HG02884 (cell line): Measurements from ENCODE around the gene TMEM204.
"Not testable (repeated sequence)": the region's sequence is repeated elsewhere in the genome, so short reads cannot be mapped to it uniquely, and the experiment has no call there.

Experiments used
- ATAC-seq: cut with Tn5 transposase; IDR thresholded peaks from one replicate; pipeline ENCODE4 v1.9.1; 2021; ENCODE audit warnings: mild to moderate bottlenecking, moderate library complexity; ENCODE audit not compliant: unreplicated experiment

TMEM204 gene

DNA sequence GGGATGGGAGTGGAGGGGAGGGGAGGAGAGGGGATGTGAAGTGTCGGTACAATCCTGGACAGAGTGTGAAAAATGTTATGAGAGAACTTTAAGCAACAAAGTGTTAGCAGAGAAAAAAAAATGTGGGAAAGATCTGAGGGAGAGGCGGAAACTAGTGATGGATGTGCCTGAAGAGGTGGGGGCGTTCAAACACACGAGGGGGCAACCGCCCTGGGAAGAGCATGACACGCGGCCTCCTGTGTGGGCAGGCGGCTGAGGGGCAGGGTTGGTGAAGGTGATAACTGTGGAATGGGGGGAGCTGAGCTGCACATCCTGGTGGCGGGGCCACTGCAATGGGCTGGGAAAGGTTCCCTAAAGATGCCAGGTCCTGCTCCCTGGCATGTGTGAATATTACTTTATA, 48.3 kb downstream of the TMEM204 start:
- ATAC-seq: no peak

DNA sequence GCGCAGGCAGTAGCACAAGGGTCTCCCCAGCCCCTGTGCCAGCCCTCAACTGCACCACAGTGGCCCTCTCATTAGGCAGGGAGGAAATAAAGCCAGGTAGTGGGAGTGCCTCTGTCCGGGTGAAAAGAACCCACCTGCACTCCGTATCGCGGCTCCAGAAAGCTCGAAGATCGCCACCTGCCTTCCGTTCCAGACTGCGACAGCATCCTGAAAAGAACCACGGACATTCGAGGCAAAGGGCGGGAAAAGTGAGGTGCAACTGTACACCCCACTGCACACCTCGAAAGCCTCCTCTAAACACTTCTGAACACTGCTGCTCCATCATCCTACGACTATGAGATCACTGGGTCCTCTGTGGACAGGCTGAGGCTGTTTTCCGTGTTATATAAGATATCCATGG, 49.7 kb downstream of the TMEM204 start:
- no peak for ATAC-seq

DNA sequence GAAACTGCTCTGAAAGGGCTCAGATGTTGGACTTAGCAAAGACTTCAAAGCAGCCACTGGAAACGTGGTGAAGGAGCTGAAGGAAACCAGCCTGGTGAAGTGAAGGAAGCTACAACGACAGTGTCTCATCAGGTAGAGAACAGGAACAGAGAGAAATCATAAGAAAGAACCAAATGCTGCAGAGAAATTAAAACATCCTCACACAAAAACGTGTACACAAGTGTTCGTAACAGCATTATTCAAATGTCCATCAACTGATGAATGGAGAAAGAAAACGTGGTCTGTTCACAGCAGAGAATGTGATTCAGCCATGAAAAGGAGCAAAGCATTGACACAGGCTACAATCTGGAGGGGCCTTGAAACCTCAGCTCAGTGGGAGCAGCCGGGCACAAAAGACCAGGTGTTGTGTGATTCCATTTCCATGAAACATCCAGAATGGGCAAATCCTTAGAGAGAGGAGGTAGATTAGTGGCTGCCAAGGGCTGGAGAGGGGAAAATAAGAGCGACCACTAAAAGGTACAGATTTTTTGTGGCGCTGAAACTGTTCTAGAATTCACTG, 51.5 kb downstream of the TMEM204 start:
- ATAC-seq: no peak

DNA sequence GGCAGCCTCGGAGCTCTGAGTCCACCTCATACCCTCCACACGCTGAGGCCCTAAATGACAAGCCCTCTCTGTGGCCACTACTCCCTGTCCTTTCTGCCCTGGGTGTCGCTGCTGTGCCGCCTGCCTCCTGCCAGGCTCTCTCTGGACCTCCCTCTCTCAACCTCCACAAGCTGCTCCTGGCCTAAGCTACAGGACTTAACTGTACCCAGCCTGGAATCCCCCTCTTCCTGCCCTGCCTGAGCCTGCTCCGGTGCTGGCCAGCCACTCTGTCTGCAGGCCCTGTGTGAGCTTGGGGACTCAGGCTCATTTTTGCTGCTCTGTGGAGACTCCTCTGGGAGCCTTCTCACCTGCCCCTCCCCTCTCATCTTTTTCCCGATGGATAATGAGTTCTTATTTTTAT, 56.9 kb downstream of the TMEM204 start:
- no peak for ATAC-seq

DNA sequence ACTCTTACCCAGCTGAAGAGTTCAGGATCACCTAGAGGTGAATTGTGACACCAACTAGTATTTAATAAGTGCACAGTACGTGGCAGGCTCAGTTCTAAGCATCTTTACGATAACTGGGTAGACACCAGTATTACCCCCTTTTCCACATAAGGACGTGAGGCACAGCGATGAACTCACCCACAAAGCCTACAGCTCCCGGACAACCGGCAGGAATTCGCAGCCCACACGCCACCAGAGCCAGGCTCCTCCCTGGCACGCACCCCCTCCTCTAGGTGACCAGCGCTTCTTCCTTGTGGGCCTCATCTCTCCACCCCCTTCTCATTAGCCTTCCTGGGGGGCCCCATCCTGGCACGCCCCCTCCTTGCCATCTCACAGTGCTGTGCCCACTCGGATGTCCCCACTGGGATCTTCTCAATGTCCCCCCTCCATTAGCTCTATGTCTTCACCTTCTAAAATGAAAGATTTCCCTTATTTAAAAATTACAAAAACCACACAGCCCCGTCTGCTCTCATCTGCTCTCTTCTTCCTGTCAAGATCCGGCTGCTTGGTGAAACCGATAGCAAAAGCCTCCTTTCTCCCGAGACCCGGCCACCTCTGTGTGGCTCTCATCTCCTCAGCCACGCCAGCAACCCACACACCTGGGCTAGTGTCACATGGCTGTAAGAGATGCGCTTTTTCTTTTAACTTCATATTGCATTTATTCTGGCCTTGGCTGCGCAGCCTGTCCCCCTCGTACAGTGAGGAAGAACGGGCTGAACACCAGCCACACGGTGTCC, 57.7 kb downstream of the TMEM204 start:
- ATAC-seq: no peak

DNA sequence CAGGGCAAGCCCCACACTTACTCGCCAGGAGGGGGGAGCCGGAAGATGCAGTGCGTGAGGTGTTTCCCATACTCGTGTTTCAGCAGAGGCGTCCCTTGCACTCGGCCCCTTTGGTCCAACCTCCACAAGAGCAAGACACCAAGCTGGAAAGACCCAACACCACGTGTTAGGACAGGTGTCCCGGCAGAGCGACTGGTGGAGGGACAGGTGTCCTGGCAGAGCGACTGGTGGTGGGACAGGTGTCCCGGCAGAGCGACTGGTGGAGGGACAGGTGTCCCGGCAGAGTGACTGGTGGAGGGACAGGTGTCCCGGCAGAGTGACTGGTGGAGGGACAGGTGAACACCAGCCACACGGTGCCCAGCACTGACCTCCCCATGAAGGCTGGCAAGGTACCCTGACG, 59.0 kb downstream of the TMEM204 start:
- ATAC-seq: no peak

DNA sequence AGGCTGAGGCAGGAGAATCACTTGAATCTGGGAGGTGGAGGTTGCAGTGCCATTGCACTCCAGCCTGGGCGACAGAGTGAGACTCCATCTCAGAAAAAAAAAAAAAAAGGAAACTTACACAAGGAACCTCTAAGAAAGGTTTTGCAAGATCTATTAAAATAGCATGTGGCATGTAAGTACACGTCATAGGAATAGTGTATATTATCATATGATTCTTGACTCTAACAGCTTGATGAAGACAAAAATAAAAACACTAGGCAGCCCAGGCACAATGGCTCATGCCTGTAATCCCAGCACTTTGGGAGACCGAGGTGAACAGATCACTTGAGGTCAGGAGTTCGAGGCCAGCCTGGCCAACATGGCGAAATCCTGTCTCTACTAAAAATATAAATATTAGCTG, 62.0 kb downstream of the TMEM204 start:
- ATAC-seq: not testable (repeated sequence)

DNA sequence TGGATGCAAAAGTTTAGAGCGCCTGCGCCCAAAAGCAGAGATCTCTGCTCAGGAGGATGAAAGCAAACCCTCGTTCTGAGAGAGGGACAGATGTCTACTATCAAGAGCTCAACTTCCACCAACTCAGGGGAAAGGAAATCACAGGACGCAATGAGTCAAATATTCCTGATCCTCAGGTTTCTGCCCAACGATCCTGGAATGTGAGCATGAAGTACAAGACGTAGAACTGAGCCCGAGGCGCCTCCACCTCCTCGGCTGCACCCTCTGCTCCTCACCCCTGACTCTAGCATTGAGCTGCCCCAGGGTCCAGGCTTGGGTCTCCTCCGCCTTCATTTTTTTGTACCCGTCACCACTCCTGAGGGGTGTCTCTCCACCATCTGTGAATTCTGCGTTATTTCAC, 63.0 kb downstream of the TMEM204 start:
- ATAC-seq: no peak

DNA sequence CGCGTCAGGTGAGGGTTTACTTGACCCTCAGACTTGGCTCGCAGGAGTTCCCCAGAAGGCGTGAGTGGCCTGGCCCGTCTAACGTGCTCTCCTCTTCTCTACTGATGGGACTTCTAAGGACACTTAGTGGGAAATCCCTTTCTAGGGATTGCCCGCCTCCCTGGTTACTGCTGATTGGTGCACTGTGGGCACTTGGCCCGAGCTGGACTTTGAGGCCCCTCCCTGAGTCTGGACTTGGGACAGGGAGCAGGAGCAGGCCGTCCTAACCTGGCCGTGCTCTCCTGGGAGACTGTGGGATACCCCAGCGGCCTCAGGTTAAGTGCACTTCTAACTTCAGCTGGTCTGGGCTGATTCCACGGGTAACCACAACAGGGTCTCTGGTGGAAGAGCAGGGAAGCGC, 63.7 kb downstream of the TMEM204 start:
- no peak for ATAC-seq

DNA sequence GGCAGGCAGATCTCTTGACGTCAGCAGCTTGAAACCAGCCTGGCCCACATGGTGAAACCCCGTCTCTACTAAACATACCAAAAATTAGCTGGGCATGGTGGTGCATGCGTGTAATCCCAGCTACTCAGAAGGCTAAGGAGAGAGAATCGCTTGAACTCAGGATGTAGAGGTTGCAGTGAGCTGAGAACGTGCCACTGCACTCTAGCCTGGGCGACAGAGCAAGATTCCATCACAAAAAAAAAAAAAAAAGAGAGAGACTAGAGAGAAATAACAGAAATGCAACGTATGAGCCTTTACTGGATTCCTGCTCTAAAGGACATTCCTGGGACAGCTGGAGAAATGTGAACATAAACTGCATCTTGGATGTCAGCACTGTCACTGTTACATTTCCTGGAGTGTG, 67.6 kb downstream of the TMEM204 start:
- ATAC-seq: no peak

DNA sequence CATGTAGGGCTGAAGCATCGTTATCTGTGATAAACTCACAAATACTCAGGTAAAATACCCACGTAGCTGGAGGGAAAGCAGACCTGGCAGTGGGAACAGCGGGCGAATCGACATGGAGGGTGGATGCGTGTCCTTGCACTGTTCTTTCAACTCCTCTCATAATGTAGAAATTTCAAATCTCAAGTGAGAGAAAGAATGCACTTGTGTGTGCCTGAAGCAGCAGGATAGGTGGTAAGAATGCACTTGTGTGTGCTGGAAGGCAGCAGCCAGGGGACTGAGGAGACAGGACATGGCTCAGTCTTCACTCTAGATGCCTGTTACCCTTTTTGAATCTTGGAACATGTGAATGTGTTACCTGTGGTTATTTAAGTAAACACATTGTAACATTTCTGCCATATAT, 68.0 kb downstream of the TMEM204 start:
- ATAC-seq: no peak

DNA sequence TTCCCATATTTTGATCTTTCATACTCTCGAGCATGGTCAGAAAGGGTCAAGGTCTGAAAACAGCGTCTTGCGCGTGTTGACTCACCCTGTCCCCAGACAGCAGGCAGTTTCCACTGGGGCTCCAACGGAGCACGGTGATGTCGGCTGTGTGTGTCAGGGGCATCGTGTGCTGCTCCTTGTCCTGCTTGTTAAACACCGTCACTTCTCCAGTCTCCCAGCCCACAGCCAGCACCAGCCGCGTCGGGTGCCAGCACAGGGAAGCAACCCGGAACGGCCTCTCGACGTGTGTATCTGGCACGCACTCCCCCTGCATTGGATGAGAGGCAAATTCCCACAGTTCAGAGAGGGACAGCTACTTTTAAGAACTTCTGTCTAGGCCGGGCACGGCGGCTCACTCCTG, 68.8 kb downstream of the TMEM204 start:
- ATAC-seq: no peak
